Activated CD4-positive, CD25-positive, alpha-beta regulatory T cell treated with anti-CD3 and anti-CD28 coated beads, Interleukin-2, amount 50 U/mL, for 24 hours (primary cell): ENCODE results near the gene PDHA1.
A peak's percentile ranks its signal among the peaks of the same experiment; 100 is the strongest.

Experiments used
- ATAC-seq, 2 donors: fragments of 150-1000 bp; cut with Tn5 transposase; one replicate each; pipeline ENCODE4 v1.10.0; 2021; ENCODE audit warnings: mild to moderate bottlenecking in 1 of 2, moderate library complexity in 1 of 2

The PDHA1 gene

DNA sequence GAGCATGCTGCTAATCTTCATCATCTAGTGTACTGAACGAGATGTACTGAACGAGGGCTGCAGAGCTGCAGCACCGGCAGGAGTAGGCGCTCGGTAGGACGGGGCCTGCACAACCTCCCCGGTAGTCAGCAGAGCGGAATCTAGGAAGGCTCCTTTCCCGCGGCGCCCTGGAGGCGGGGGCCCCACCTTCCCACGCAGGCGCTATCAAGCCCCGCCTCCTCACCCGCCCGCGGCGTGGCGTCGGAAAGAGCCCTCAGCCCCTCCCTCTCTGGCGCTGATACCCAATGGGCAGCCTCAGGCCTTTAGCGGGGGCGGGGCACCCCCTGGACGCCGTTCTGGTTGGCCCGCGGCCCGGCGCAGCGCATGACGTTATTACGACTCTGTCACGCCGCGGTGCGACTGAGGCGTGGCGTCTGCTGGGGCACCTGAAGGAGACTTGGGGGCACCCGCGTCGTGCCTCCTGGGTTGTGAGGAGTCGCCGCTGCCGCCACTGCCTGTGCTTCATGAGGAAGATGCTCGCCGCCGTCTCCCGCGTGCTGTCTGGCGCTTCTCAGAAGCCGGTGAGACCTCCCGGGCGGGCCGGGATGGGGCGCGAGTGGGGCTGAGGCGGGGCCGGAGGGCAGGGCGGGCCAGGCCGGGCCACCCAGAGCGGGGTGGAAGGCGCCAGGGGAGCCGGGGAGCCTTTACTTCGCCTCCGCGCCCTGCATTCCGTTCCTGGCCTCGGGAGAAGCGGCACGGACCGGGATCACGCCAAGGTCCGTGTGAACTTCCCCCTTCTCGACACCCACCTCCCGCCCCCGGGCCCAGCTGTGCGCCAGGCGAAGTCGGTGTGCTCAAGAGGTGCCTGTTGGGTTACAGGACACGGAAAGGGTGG lies at the start of gene PDHA1:
Gene PDHA1, plus strand, starts transcription at position 393 of the 874 bp plus-strand sequence. Its CDS starts 111 bp downstream, at position 504.
- ATAC-seq: peak; percentile 97 to 98

DNA sequence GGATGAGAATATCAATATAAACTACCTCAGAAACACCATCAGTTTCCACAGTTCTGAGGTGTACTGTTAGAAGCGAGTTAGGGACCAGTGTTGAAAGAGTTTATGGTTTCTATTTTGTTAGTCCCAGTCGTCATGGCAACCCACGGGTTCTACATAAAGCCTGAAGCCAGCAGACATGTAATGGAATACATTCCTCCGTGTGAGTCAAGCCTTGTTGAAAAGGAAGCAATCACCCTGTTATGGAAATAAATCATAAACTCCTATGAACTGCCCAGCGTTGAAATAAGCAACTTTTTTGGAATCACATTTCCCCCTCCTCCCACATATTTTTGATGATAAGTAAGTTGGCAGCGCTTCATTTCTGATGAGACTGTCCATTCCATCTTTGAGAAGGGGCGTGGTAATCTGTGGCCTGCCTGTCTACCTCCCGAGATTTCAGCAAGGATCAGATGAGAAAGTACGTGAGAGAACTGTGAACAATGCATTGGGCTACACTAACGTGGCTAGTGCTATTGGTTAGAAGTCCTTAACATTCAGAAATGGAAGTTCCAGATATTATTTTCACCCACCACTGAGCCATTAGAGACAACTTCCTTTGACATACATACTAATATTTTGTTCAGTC lies 40.4 kb upstream of the PDHA1 start:
- ATAC-seq: no peak

DNA sequence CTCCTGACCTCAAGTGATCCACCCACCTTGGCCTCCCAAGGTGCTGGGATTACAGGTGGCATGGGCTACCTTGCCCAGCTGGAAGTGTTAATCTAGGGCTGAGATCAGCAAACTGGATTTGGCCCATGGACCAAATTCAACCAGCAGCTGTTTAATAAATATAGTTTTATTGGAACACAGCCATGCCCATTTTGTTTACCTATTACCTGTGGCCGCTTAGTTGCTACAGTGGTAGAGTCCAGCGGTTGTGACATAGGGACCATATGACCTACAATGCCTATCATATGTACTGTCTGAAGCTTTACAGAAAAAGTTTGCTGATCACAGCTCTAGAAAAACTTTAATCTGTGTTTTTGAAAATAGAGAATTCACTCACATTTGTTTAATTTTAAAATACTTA lies 17.2 kb upstream of the PDHA1 start:
- ATAC-seq: no peak

DNA sequence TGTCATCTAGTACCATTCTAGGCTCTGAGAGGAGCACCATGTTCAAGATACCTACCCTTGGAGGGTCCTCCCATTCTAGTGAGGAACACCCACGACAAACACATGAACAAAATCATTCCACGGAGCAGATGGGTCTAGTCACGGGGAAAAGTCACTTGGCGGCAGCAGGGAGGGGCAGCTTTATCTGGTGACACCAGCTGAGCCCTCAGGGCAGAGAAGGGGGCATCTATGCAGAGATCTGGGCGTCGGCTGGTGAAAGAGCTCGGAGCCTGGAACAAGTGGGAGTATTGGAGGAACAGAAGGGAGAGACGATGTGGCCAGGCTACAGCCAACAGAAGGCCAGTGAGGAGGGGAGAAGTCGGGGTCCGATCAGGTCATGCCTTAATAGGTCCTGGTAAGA lies 11.9 kb upstream of the PDHA1 start:
- no peak for ATAC-seq

DNA sequence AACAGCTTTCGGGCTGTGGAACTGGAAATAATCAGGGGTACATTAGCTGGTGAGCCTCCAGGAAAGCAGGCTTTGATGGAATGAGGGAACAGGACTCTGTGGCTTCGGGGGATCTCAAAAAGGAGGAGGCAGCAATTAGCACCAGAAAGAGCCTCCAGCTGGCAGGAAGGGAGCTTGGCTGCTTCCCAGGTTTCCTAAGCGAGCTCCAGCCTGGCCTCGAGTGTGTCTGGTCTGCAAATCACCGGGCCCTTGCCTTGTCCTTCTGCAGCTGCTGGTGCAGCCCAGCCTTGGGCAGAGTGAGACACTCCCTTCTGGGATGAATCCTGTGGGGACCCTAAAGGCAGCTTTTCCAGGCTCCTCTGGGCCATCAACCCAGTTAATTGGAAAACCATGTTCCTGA lies 10.7 kb upstream of the PDHA1 start:
- ATAC-seq: no peak

DNA sequence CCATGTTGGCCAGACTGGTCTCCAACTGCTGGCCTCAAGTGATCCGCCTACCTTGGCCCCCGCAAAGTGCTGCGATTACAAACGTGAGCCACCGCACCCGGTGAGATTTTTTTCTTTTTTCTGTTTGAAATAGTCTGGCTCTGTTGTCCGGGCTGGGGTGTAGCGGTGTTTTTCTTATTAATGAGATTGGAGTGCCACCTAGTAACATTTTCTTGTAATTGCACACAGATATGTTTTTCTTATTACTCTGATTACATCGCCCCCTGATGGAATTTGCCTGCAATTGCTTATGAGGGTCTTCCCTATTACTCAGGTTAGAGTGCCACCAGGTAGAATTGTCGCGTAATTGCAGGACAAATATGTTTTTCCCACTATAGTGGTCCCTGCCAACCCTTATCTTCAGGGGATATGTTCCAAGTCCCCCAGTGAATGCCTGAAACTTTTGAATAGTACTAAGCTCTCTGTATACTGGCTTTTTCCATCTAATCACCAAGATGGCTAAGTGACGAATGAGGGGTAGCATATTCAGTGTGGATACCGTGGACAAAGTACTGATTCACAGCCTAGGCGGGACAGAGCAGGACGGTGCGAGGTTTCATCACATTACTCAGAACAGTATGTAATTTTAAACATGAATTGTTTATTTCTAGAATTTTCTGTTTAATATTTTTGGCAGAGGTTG lies 8.6 kb upstream of the PDHA1 start:
- no peak for ATAC-seq

DNA sequence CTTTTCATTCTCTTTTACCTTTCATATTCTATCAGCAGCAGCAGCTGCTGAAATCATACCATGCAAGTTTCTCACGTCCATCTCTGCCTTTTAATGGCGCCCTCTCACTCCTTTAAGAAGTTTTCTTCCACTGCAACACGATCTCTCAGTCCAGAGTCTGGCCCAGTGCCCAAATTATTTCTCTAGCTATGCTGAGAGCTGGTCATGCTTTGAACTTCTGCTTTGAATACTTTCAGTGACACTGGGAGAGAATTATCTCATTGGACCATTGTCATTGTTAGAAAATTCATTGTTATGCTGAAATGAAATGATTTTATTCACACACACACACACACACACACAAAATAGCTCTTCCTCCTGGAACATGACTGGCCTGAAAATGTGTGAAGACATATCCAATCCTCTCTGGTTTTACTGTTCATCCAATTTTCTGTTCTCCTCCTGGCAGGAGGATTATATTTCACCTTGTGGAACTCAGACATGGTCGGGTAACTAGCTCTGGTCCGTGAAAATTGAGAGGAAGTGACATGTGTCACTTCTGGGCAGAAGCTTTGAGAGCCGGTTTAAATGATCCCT lies 1.3 kb upstream of the PDHA1 start:
- ATAC-seq: no peak

DNA sequence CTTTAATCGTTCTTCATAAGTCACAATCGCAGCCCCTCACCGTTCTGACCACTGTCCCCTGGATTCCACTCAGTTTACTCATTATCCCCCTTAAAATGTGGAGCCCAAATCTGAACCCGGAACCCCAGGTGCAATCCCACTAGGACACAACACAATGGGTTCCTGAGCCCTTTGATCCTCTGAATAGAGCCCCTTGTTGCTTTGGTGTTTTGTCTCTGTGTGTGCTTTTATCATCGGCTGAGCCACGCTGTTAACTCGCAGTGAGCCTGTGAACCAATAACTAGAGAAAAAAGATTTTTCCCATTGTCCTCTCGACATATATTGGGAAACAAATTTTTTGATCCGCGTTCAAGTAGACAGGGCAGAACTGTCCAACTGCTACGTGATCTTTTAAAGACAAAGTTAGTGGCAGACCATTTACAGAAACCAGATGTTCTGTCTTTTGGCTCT lies 617 bp upstream of the PDHA1 start:
- no peak for ATAC-seq

DNA sequence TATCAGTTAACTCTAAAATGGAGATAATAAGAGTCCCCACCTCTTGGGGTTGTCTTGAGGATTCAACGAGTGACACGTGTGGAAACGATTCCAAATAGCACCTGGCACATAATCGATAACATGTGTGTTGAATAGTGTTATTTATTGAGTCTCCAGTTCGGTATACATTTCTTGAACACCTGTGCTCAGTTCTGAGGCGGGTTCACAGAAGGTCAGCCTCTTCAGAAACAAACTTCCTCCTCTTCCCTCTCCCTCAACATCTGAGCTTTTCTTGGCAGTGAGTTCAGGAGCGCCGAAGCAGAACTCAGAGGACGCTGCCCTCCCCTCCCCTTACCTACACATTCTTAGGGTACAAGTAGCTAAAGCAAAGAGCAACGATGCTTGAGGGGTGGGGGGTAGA lies 934 bp downstream of the PDHA1 start:
- ATAC-seq: no peak

DNA sequence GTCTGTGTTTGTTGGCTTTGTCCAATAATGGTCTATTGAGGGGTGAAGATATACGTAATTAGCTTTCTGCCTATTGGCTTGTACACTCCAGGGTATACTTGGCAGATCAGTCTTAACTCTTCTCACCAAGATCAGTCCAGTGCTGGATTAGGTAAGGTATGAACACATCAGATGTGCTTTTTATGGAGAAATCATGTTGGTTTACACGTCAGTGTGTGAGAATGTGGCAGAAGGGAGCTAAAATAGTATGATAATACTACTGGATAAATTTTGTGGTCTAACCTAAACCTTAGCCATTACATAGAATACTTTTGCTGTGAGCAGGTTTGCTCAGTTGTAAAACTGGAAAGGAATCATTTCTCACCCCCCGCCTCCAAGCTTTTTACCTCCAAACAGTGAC lies 4.2 kb downstream of the PDHA1 start:
- ATAC-seq: no peak

DNA sequence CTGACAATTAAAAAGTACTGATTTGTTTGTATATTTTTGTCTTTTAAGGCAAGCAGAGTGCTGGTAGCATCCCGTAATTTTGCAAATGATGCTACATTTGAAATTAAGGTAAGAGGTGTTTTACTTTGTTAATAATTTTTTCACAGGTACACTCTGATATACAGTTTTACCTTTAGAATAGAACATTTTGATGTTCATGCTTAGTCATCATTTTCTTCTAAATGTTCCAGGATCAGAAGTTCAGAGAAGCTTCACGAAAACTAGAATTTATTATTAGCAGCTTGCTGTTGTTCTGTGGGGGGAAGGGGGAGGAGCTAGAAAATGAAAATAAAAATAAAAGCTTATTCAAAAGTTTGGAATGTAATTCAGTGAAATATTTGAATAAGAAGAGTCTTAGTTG lies 5.5 kb downstream of the PDHA1 start:
- no peak for ATAC-seq

DNA sequence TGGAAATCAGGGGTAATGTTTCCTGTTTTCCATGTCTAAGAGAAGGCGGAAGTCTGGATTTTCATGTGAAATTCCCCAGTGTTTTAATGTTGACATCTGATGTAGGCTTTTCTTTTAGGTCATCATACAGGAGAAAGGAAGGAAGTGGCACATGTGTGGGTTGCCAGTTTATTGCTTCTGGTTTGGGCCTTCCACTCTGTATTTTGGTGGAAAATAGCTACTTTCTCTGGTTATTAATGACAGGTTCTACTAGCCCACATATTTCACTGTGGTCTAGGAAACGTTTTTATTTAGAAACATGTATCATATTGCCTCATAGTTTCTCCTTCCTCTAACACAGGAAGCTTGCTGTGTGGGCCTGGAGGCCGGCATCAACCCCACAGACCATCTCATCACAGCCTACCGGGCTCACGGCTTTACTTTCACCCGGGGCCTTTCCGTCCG lies 7.2 kb downstream of the PDHA1 start:
- ATAC-seq: peak in 1 of 2 donors; percentile 51

DNA sequence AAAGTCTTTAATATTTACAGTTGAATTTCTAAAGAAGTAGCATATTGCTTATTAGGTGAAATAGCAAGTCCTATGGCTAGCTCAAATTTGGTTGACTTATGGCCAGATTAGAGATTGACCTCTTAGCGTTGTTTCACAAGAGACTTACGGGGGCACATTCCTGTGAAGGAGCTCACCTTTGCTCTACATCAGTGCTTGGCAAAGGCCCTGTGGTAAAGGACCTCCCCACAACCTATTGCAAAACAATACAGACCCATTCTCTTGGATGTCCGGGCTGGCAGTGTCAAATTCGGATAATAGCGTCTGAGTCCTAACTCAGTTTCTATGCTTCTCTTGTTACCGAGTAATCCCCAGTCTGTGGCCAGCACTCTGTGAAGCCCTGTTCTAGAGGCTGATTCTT lies 10.9 kb downstream of the PDHA1 start:
- no peak for ATAC-seq

DNA sequence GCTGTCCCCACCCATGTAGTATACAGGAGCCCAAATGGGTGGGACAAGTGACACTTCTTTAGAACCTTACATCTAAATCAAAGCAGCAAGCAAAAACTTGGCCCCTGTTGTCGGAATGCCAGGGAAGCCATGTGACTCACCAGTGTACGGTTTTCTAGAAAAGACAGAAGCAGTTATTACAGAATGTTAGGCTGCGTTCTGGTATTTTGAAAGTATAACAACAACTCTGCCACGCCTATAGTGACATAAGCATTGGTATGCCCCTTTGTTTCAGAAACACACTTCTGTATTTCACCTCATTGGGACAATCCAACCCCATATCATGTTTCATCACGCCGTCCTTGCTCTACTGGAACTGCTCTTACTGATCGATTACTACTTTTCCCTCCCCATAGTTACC lies 14.8 kb downstream of the PDHA1 start:
- ATAC-seq: no peak

DNA sequence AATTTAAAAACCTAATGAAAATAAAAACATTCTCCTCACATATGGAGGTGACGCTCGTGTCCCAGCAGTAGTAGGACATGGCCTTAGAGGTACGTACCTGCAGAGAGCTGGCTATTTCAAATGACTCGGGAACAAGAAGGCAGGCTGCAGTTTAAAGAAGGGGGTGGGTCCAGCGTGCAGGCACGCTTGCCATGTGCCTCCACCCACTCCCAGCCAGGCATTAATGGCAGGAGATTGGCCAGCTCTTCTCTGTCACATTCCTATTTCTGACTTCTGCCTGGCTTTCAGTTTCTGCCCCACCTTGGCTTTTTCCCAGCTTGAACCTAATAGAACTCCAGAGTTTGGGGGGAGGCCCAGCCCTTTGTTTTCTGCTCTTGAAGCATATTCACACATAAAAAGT lies 17.2 kb downstream of the PDHA1 start:
- ATAC-seq: no peak

DNA sequence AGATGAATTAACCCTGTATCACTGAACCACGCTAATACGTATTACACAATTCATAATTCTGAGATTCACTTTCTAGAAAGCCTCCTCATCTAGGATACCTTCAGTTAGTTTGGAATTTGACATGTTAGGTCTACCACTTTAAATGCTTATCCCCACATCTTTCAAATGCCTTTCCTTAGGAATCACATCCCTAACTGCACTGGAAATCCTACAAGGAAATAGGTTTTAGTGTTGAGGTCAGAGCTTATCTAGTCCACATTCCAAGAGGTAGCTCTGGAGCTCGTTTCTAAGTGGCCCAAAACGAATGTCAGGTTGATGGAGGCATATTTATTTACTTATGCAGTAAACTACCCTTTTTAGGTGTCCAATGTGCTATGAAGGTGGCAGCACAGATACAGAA lies 18.0 kb downstream of the PDHA1 start:
- no peak for ATAC-seq

DNA sequence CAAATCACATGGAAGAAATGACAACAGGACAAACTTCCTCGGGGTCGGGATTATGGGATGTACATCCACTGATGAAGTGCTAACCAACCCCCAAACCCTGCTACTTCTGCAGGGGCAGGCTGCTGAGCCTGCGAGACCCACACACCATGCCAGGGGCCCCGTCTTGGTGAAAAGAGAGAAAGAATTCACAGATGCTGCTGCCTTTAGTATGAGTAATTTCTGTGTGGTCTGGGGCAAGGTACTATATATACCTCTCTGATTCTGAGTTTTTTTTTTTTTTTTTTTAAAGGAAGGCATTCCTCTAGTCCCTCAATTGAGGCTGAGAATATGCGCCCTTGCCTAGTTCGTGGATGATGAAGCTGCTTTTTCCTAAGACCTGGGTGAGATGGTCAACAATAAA lies 24.8 kb downstream of the PDHA1 start:
- ATAC-seq: no peak

DNA sequence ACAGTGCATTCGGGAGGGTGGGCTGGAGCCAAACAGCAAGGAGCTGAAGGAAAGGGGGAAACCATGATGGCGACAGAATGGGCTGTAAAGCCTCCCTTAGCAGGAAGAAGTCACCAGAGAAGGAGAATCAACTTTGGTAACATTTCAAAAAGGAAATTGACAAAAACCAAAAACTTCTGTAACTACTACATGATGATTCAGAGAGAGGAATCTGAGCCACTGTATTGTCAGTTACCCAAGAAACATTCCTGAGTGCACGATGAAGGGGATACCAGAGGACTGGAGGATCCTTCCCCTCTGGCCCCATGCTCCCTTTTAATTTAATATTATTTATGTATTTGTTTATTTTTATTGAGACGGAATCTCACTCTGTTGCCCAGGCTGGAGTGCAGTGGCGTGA lies 26.3 kb downstream of the PDHA1 start:
- ATAC-seq: no peak

DNA sequence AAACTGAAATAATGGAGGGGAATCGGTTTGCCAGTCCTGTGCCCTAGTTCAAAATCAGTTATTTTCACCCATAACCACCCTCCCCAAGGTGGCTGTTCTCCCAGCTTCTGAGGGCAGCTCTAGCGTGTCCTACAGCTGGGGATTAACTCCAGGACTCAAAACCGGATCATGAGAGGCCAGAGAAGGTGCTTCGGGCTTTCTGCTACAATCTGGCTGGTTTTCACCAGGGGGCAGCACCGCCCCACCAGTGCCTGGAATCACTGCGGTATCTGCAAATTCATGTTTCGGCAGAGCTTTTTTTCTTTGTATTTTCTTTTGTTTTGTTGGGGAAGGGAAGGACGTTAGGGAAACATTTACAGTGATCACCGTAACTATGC lies 28.4 kb downstream of the PDHA1 start:
- ATAC-seq: peak; percentile 64 to 81

DNA sequence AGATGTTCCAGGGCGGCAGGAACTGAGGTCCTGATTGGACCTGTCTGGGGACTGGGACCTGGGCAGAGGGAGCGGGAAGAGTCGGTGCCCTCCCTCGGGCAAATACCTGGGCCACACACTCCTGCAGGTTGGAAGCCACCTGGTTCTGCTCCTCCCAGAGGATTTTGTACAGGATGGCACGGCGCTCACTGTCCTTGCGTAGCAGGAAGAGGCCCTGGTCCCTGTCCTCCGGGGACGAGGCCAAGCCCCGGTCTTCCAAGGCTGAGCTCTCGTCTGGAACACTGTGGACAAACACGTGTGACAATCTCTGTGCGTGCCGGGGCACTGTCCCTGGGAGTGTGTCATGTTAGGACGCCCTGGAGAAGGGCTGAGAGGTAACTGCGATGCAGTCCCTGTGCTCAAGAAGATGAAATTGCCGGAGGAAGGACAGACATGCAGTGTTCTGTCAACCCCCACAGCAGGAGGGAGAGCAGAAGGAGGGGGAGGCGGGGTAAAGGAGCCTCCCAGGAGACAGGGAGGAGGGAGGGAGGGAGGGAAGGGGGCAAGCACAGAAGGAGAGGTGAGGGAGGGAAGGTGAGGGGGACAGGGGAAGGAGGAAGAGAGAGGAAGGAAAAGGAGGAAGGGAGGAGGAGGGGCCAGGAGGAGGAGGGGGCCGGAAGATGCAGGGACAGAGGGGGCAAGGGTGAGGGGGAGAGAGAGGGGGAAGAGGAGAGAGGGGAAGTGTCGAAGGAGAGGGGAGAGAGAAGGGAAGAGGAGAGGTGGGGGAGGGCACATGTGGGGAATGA lies 29.0 kb downstream of the PDHA1 start:
- peak; percentile 39 to 41 for ATAC-seq

DNA sequence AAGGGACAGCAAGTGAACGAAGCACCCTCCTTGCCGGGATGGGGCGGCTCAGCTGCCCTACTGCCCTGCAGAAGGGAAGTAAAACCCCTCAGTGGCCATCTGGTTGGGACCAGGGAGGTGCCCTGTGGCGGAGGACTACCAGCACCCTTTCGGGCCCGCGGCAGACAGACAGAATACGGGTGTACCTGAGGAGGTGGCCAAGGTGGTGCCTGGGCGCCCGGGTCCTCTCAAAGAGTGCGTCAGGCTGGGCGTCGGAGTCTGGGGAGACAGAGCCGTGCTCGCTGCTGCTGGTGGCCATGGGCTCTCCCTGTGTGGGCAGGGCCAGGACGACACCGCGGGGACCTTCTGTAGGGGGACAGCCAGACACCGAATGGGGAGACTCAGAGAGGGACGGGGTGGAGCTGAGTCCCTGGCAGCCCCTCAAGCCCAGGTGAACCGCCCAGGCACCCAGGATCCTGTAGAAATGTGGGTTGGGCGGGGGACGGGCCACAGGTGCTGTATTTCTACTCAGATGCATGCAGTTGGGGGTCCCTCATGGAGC lies 29.7 kb downstream of the PDHA1 start:
- ATAC-seq: no peak

DNA sequence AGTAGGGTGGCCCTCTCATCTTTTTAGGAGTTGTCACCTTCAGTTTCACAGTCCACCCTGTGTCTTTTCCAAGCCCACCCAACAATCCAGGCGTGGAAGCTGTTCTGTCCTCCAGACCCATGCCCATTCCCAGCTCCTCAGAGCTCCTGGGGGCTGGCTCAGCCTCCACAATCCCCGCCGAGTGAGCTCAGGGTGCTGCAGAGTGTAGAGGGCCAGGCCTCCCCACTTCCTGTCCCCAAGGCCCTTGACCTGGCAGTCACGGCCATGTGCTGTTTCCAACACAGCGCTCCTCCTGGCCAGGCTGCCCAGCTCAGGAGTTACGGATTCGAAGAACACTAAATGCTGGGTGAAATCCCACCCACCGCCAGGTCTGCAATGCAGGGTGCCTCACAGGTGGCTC lies 31.8 kb downstream of the PDHA1 start:
- no peak for ATAC-seq
